Hippocampal formation (tissue), 2 donors: Measurements from ENCODE around the gene UTP25.
A peak's percentile ranks its signal among the peaks of the same experiment; 100 is the strongest.

Experiments
- DNase-seq, 2 donors: peaks; one replicate each; lab custom pipeline; 2025; lab: John Stamatoyannopoulos, UW

The UTP25 gene

DNA sequence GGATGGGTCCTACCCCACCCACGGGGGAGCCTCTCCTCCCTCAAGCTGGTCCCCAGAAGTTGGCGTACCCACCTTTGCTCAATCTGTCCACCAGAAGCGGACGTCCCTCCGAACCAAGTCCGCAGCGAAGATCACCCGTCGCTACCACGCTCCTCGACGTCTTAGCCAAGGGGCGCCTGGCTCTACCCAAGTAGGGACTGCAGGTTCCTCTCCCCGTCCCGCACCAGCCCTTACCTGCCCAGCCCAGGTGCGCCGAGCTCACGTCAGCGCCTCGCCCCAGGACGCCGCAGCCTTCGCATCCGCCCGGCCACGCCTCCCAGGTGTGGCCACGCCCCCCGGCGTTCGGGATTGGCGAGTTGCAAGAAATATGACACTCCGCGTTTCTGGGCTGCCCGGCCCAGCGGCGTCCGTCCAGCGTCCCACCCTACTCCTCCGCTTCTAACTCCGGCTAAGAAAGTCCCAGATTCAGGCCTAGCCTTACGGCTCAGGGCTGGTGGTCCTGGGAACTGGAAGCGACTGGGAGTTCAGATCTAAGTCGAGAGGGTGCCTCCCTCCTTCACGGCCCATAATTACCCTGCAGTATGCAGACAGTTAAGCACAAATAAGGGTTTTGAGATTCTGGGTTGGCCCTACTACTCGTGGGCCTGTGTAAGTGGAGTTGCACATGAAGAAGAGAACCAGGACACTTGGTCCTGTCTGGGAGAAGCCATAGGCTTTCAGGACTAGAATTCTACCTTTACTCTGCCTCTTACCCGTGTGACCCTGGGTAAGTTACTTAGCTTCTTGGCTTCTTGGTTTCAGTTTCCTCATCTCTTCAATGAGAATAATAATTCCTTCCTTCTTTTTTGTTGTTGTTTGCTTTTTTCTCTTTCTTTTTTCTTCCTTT, 21.7 kb upstream of the UTP25 start, which contains the start of gene IRF6:
IRF6 (minus strand) TSS at position 268 of the 886 bp plus-strand sequence. CDS start 4,729 bp downstream, outside the sequence.
- no peak for DNase-seq

DNA sequence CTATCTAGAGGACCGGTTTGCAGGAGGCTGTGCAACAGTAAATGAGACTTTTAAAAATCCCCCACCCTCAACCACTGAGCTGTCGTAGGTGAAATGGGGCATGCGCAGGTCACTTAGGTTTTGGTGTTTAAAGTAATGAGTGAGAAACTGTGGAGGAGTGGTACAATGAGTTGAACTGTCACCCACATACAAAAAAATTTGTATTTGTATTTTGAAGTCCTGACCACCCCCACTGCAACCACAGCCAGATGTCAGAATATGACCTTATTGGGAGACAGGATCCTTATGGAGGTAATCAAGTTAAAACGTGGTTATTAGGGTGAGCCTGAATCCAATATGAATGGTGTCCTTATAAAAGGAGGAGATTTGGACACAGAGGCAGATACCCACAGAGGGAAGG, 20.3 kb upstream of the UTP25 start:
- DNase-seq: no peak

DNA sequence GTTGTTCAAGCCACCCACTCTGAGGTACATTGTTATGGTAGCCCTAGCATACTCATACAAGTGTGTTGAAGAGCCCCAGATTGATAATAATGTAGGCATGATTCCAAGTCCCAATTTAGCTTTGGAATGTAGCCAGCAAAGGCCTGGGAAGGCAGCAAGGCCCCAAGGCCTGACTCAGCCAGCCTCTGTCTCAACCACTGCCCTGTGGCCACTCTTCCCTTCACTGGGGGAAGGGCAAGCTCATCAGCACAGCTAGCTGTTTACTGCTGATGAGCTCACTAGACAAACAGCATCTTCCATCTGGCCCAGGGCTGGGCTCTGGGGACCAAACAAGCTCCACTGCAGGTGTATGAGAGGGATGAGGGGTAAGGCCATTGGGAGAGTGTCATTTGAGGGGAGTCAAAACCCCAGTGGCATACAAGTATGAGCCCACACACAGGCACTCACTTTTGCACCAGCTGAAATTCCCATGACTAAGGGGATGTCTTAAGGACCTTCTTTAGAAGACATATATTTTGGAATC, 19.7 kb upstream of the UTP25 start:
- DNase-seq: no peak

DNA sequence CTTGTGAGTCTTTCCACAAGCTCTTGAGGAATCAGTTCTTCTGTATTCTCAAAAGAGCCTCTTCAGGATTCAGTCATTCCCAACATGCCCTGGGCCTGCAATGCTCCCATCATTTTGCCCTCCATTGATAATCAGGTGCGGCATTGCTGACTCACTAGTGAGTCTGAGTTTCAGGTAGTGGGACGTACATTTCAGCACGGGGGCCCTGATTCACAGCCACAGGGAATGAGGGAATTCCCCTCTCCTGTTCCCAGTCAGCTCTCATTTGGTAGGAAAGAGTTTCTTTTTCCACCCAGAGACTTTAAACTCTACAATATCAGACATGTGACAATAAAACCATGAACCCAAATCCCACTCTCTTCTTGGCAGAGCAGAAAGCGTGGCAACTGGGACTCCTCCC, 18.2 kb upstream of the UTP25 start:
- no peak for DNase-seq

DNA sequence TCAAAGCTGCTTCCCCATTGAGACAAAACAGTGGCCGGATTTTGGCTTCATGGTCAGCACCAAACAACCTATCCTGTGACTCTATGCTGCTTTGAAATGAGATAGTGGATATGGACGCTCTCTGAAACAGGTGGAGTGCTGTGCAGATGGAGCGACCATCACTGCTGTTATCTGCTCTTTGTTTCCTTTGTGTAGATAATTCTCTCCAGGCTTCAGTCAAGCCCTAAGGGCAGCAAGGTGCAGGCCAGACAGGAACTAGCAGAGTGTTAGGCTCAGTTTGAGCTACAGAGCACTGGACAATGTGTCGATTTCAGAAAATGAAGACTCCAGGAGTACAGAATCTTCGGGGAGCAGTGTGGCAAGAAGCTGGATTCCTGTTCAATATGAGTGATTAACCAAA, 17.0 kb upstream of the UTP25 start:
- DNase-seq: no peak

DNA sequence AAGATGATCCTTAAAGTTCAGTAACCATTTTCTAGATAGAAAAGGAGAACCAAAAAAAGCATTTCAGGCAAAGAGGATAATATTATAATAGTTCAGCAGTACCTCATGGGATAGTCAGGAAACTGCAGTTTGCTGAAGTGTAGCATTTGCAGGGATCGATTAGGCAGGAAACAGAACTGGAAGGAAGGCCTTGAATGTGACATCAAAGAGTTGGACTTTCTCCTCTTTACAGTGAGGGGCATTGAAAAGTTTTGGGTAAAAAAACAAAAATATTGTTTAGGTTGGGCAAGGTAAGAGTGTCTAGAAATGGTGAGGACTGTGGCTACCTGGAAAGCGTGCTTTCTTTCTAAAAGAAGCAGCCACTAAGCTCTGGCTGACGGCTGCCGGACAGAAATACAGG, 13.9 kb upstream of the UTP25 start:
- no peak for DNase-seq

DNA sequence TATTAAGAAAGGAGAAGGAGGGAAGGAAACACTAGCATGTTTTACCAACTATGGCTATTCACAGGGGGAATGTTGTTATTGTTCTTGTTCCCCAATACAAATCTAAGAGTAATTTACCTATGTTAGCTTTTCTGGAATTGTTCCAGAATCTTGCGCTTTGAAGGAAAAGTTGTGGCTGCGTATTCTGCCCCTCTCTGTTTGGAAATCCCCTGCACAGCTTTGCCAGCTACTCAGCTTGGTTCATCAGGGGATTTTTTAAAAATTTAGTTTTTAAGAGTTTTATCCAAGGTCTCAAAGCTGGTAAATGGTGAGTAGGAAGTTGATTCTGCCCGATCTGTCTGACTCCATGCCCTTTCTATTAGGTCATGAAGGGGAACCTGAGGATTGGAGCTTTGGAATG, 12.3 kb upstream of the UTP25 start:
- DNase-seq: no peak

DNA sequence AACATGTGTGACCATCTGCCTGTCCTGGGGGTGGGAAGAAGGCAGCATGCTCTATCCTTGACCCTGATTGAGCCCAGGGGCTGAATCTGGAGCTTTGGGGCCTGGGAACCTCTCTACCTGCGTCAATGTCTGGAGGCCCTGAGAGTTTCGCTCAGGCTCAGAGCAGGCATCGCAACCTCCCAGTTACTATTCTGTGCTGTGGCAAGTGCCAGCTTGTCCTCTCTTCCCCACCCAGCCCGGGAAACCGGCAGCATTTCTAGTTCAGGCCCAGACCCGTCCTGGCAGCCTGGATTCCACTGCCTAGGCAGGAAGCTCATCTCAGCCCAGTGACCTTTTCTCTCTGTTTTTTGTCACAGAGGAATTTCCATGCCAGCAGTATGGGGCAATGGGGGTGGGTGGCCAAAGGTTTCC, 11.8 kb upstream of the UTP25 start:
- no peak for DNase-seq

DNA sequence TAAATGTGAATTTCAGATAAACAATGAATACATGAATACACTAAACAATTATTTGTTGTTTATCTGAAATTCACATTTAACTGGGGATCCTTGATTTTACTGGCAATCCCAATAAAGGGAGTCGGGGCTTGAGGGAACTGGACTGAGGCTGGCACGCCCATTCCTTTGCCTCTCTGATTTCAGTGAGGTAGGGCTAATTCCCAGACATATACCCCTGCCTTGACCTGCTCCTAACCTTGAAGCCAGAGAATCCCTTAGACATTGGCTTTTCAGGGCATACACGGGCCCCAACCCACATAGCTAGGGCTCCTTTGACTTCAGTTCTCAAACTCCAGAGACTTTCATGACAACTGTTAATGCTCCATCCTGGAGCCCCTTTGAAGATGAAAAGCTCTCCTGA, 10.8 kb upstream of the UTP25 start:
- no peak for DNase-seq

DNA sequence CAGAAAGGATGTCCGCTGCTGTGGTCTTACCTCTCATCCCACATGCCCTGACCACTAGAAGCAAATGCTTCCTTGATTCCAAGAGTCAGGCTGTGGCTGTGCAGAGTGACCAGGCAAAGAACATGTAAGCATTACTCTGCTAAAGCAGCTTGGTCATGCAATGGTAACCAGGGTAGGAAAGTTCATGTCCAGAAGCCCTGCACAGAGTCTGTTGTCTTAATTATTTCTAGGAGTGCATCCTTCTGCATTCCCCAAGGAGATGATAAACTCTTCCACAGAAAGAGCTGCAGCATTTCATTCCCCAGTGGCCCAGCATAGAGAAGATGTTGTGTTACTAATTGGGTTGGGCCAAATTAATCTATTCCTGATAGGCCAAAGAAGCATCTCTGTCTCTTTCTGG, 10.1 kb upstream of the UTP25 start:
- no peak for DNase-seq

DNA sequence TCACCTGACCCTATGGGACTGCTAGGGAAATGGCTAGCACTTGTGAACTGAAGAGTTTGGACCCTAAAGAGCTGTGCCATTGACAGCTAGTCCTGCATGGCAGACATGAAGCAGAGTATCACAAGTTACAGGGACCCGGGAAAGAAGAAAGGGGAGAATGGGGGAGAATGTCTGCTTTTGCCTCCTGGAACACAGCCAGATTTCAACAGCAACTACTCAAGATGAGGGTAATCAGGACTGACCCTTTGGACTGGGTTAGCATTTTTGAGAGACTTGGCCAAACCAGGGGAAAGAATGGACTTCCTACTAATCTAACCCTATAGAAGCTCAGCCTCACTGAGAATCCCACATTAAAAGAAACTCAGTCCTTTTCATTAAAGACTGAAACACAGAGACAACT, 8.7 kb upstream of the UTP25 start:
- no peak for DNase-seq

DNA sequence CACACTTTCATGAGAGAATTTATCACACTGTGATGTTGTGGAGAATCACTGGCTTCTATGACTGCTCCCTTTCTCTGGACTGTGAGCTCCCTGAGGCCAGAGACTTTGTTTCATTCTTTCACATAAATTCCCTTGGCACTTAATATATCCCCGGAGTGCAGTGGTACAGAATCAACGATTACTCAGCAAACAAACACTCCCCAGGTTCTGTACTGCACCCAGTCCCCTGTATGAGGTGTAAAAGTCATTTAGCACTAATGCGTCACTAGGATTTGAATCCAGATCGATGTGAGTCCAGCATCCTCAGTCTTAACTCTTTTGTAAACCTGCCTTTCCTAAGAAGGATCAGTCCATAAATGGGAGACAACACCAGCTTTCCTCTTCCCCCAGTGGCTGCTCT, 6.8 kb upstream of the UTP25 start:
- no peak for DNase-seq

DNA sequence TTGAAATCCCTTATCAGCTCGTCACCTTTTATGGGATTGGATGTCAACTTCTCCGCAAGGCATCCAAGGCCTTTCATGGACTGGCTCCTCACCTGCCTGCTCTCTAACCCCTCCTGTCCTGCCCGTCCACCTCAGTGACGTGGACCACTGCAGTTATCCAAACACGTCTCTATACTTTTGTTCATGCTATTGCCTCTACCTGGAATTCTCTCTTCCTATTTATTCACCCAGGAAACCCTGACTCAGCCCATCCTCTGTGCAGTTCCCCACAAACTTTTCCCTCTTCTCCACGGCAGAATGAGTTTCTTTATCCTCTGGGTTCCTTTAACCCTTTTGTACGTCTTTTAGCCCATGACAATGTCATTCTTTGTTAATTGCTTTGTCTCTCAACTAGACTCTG, 5.1 kb upstream of the UTP25 start:
- no peak for DNase-seq

DNA sequence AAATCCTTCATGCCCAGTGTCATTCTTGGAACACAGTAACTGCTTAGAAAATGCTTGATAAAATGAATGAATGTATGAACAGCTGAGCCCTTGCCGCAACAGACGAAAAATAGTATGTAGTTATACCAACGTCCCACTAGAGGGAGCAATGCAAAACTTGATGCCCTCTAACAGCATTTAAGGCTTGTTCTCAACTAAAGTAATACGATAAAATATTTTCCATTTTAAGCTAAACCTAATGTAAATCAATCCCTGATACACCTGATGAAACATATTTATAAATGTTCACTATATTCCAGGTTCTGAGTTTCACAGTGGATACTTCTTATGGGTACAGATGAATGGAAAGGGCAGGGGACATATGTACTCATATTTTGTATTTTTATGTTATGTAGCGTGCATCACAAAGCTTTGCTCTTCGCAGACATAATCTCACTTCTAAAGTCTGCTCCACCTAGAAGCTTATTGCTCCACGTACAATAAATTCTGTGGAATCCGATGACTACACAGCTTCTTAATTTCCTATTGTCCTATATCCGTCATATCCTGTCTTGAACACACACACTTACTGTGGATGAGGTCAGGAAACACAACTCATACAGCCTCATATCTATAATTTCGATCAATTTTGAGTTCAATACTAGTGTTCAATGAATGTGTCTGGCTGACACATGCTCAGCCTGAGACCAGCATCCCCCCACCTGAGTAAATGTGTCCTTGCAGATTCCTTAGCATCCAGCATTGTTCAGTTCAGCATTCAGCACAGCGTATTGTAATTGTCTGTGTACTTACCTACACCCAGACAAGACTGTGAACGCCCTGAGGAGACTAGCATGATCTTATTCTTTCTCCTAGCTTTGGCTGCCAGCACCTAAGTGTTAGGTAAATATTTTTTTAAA, 4.4 kb upstream of the UTP25 start:
- DNase-seq: peak in 1 of 2 donors; percentile 62

DNA sequence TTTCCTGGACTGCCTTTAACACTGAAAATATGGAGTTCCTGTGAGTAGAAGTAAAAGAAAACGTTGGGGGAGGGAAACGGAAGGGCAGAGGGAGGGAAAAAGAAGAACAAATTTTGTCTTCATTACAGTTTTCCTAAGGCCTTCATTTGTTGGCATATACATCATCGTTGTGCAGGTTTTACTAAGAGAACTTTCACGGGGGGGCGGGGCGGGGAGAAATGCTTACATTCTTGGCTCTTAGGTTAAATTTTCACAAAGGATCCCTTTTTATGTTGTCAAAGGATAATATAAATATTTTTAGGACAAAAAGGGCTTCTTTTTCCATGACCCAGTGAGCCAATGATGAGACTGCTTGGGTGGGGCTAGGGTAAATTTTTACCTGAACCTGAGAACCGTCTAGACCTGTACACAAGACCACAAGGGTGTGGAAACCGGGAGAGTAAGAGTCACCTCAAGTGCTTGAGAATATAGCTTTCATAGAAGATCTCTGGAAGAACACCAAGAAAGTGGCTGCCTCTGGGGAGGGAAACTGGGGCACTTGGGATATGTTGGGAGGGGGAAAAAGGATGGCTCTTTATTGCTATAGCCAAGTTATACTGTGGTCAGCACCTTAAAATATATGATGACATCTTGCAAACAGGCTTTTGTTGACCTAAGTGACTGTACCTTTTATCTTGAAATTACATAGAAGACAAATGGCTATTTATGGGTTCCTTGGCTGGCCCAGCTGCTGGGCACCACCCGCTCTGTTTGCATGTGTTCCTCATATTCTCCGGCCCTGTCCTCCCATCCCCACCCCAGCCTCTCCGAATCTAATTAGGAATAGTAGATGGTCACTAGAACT, 2.0 kb upstream of the UTP25 start:
- no peak for DNase-seq

DNA sequence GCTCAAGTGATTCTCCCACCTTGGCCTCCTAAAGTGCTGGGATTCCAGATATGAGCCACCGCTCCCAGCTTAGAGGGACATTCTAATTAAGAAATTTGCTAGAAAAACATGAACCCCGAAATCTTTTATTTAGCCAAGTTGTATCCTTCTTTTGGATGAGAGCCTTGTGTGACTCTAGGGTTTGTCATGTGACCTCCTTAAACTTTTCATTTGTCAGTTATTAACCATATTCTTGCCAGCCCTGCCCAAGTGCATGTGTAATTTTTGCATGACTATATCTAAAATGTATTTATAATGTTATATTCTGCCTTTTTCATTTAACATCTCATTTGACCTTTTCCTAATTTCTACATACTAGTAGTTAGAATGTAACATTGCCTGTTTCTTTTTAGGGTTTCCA, 1.9 kb downstream of the UTP25 start:
- DNase-seq: no peak

DNA sequence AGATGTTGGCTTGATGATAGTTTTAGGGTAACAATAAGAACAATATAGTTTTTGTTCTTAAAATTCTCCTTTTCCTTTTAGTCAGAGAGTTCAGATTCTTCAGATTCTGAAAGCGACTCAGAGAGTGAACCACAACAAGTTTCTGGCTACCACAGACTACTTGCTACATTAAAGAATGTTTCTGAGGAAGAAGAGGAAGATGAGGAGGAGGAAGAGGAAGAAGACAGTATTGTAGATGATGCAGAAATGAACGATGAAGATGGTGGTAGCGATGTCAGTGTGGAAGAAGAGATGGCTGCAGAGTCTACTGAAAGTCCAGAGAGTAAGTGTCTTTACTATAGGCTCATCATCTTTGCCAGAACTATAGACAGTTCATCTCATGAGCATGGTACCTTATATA, 3.0 kb downstream of the UTP25 start:
- no peak for DNase-seq

DNA sequence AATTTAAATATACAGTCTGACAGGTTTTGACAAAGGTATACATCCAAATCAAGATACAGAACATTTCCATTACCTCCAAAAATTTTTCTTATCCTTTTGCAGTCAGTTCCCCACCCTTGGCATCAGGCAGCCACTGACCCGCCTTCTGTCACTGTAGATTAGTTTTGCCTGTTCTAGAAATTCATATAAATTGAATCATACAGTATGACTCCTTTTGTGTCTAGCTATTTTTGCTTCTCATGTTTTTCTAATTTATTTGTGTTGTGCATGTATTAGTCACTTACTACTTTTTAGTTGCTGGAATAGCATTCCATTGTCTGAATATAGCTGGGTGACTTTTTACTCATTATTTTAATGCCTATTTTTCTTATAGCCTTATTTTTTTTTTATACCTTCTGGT, 3.8 kb downstream of the UTP25 start:
- DNase-seq: no peak

DNA sequence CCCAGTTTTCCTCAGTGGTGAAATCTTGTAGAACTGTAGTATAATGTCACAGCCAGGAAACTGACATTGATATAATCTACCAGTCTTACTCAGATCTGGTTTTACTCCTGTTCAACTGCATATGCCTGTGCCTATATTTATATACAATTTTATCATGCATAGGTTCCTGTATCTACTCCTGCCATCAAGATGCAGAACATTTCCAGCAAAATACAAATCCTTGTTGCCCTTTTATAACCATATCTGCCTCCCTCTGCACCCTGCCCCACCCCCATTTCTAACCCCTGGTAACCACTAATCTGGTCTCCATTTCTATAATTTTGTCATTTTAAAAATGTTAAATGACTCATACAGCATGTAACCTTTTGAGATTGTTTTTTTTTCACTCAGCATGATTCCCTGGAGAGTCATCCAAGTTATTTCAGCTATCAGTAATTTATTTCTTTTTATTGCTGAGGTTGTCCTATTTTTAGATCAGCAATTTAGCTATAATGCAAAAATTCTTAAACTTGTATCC, 8.1 kb downstream of the UTP25 start:
- no peak for DNase-seq

DNA sequence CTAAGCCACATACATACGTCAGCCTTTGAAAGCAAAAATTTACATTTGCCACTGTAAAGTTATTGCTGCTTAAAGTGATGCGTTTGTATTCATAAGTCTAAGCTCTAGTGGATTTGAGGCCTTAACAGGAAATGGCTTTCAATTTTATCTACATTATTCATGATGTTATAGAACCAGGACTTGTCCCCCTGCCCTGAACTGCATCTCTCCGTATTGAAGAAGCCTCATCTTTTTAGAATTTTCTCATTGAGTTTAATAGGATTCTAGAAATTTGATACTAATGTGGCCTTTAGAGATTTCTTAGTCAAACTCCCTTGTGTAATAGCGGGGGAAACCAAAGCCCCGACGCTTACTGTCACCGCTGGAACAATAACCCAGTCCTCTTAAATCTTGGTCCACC, 9.9 kb downstream of the UTP25 start:
- DNase-seq: no peak

DNA sequence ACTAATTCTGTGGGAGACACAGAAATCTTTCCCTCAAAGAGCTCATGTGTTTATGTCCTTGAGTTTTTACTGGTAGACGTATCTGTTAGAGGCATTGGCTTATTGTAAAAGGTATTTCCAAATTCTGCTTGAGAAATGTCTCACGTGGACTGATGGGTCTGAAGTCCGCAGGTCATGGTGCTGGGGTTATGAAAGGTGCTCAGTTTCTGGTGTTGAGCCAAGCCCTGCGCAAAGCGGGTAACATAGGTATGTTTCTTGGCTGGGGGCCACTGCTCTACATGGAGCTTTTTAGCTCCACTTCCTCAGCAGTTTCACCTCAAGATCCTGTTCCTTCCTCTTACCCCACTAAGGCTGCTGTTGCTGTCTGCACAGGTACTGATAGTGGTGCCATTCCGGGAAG, 10.8 kb downstream of the UTP25 start:
- no peak for DNase-seq
